ENCODE data around the gene RSBN1L. TPM values are rescaled to one million over a fixed set of nuclear protein-coding genes. Genes with fewer than 3 reads are reported as not detected.

RSBN1L gene
- total RNA-seq, 1 experiment from 2014 or later, result 16.7 TPM

GRCh38 chr7:77687747-77688144 is 8.5 kb upstream of the RSBN1L start:
- H3K4me1 Mint-ChIP-seq (ENCODE audit: low read depth, unreplicated experiment), result peaks cover 45% of the 10 kb centered on the region
- no peak for DNase-seq
- TF ChIP-seq, protein P1, sequence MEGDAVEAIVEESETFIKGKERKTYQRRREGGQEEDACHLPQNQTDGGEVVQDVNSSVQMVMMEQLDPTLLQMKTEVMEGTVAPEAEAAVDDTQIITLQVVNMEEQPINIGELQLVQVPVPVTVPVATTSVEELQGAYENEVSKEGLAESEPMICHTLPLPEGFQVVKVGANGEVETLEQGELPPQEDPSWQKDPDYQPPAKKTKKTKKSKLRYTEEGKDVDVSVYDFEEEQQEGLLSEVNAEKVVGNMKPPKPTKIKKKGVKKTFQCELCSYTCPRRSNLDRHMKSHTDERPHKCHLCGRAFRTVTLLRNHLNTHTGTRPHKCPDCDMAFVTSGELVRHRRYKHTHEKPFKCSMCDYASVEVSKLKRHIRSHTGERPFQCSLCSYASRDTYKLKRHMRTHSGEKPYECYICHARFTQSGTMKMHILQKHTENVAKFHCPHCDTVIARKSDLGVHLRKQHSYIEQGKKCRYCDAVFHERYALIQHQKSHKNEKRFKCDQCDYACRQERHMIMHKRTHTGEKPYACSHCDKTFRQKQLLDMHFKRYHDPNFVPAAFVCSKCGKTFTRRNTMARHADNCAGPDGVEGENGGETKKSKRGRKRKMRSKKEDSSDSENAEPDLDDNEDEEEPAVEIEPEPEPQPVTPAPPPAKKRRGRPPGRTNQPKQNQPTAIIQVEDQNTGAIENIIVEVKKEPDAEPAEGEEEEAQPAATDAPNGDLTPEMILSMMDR (IDR thresholded peaks at IDR 0.05; ENCODE audit: unreplicated experiment), result no peak
- no TSS peak for BruUV-seq (replicated peaks)
- no peak overlapping the region for H3K4me3 Mint-ChIP-seq (ENCODE audit: low read depth, unreplicated experiment)
- CTCF ChIA-PET, result no interaction called here
- H3K9me3 Mint-ChIP-seq (ENCODE audit: low read depth, unreplicated experiment), result no peaks in the 10 kb centered on the region
- peaks cover 29% of the 10 kb centered on the region for H3K36me3 Mint-ChIP-seq (ENCODE audit: insufficient read depth, unreplicated experiment)
- peak overlapping the region; percentile 54 for H3K27ac Mint-ChIP-seq (ENCODE audit: unreplicated experiment)
- H3K27me3 Mint-ChIP-seq (ENCODE audit: unreplicated experiment), result no peaks in the 10 kb centered on the region
- intact Hi-C loops (cut with micrococcal nuclease; ENCODE audit: unreplicated experiment), result no loop called here

DNA sequence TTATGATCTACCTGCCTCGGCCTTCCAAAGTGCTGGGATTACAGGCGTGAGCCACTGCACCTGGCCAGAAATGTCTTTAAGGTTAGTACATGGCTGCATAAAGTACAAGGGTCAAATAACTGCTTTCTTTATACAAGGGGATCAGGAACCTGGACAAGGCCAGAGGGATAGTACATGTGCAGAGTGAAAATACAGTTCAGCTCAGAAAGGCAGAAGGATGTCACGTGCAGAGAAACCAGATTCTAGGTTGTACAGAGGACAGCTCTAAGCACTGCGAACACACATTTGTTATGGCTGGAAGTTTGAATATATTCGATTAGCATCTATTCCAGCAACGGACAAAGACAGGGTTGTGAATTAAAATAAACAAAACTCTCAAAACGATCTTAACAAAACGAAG is 6.0 kb upstream of the RSBN1L start:
- no TSS peak for BruUV-seq (replicated peaks)
- H3K27ac Mint-ChIP-seq (ENCODE audit: unreplicated experiment), result no peak overlapping the region

DNA sequence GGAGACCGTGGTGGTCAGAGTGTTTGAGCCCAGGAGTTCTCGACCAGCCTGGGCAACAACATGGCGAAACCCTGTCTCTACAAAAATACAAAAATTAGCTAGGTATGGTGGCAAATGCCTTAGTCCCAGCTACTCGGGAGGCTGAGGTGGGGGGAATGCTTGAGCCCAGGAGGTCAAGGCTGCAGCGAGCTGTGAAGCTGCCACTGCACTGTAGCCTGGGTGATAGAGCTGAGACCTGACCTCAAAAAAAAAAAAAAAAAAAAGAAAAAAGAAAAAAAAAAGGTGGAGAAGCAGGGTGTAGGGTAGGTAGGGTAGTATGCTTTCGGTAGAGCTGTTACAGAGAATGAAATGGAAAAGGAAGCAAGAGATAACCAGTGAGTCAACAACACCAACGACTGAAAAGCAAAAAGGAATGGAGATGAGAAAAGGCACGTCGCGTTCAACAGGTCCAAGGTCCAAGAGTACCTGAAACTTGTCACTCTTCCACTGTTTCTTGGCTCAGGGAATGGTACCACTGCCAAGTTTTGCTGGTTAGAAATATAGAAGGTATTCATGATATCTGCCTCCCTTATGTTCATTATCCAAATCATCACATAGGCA is 4.3 kb upstream of the RSBN1L start:
- DNase-seq, result no peak
- no peaks in the 10 kb centered on the region for H3K27me3 Mint-ChIP-seq (ENCODE audit: unreplicated experiment)
- CTCF ChIA-PET, result interaction anchor here (0.7 kb wide), 2 partner anchors 17 to 175 kb away, joined by 4 to 5 read pairs; no protein-coding TSS in a partner anchor
- peak overlapping the region; percentile 96 for H3K4me3 Mint-ChIP-seq (ENCODE audit: low read depth, unreplicated experiment)
- intact Hi-C loops (cut with micrococcal nuclease; ENCODE audit: unreplicated experiment), result no loop called here
- TF ChIP-seq, protein P1 (IDR thresholded peaks at IDR 0.05; ENCODE audit: unreplicated experiment), result no peak
- H3K9me3 Mint-ChIP-seq (ENCODE audit: low read depth, unreplicated experiment), result no peaks in the 10 kb centered on the region
- peaks cover 60% of the 10 kb centered on the region for H3K36me3 Mint-ChIP-seq (ENCODE audit: insufficient read depth, unreplicated experiment)
- no TSS peak for BruUV-seq (replicated peaks)
- peak overlapping the region; percentile 89 for H3K27ac Mint-ChIP-seq (ENCODE audit: unreplicated experiment)
- peaks cover 38% of the 10 kb centered on the region for H3K4me1 Mint-ChIP-seq (ENCODE audit: low read depth, unreplicated experiment)

More for the DNA sequence above, 6.0 kb upstream of the RSBN1L start:
- Mint-ChIP-seq H3K36me3 (ENCODE audit: insufficient read depth, unreplicated experiment) (peaks cover 43% of the 10 kb centered on the region), H3K4me1 (ENCODE audit: low read depth, unreplicated experiment) (peaks cover 41% of the 10 kb centered on the region), H3K9me3 (ENCODE audit: low read depth, unreplicated experiment) (no peaks in the 10 kb centered on the region), H3K27me3 (ENCODE audit: unreplicated experiment) (no peaks in the 10 kb centered on the region), H3K4me3 (ENCODE audit: low read depth, unreplicated experiment) (no peak overlapping the region)
- intact Hi-C loops (cut with micrococcal nuclease; ENCODE audit: unreplicated experiment), result no loop called here
- TF ChIP-seq, protein P1 (IDR thresholded peaks at IDR 0.05; ENCODE audit: unreplicated experiment), result no peak
- CTCF ChIA-PET, result no interaction called here
- DNase-seq, result no peak

- BruUV-seq (replicated peaks), result TSS peak; percentile 8
- H3K36me3 Mint-ChIP-seq (ENCODE audit: insufficient read depth, unreplicated experiment), result peaks cover 62% of the 10 kb centered on the region
- peak overlapping the region; percentile 66 for H3K27ac Mint-ChIP-seq (ENCODE audit: unreplicated experiment)
These were observed 2.3 kb upstream of the RSBN1L start for GRCh38 chr7:77693830-77694583.

More at GRCh38 chr7:77693830-77694583, 2.3 kb upstream of the RSBN1L start:
- no peaks in the 10 kb centered on the region for H3K9me3 Mint-ChIP-seq (ENCODE audit: low read depth, unreplicated experiment)
- CTCF ChIA-PET, result interaction anchor here (0.6 to 2.6 kb wide), 2 partner anchors 15 to 56 kb away, joined by 3 to 6 read pairs; no protein-coding TSS in a partner anchor
- peaks cover 22% of the 10 kb centered on the region for H3K4me1 Mint-ChIP-seq (ENCODE audit: low read depth, unreplicated experiment)
- DNase-seq, result no peak
- peak overlapping the region; percentile 96 for H3K4me3 Mint-ChIP-seq (ENCODE audit: low read depth, unreplicated experiment)
- TF ChIP-seq, protein P1 (IDR thresholded peaks at IDR 0.05; ENCODE audit: unreplicated experiment), result no peak
- H3K27me3 Mint-ChIP-seq (ENCODE audit: unreplicated experiment), result no peaks in the 10 kb centered on the region
- intact Hi-C loops (cut with micrococcal nuclease; ENCODE audit: unreplicated experiment), result no loop called here

Measured in Calu3 (cell line).